ENCODE results near the gene LRRFIP1.
A peak's percentile ranks its signal among the peaks of the same experiment; 100 is the strongest.
"Not testable (repeated sequence)": the region's sequence is repeated elsewhere in the genome, so short reads cannot be mapped to it uniquely, and the experiment has no call there.

LRRFIP1 gene

GRCh38 chr2:237680702-237681478 is 53.5 kb downstream of the LRRFIP1 start:
- DNase-seq (ENCODE audit: low read depth, low spot score): no peak
- H3K27ac ChIP-seq: no peak overlapping the region

- DNase-seq (ENCODE audit: low read depth, low spot score): no peak
- H3K27ac ChIP-seq: no peak overlapping the region
Measured at GRCh38 chr2:237682151-237682550, 54.8 kb downstream of the LRRFIP1 start.

GRCh38 chr2:237682856-237683670 is 55.7 kb downstream of the LRRFIP1 start:
- H3K27ac ChIP-seq: no peak overlapping the region
- DNase-seq (ENCODE audit: low read depth, low spot score): no peak

GRCh38 chr2:237685408-237685807 is 58.0 kb downstream of the LRRFIP1 start:
- no peak for DNase-seq (ENCODE audit: low read depth, low spot score)
- H3K27ac ChIP-seq: no peak overlapping the region

GRCh38 chr2:237686659-237687136 is 59.3 kb downstream of the LRRFIP1 start:
- no peak for DNase-seq (ENCODE audit: low read depth, low spot score)
- H3K27ac ChIP-seq: peak overlapping the region; percentile 64

GRCh38 chr2:237688081-237688480 is 60.7 kb downstream of the LRRFIP1 start:
- peak overlapping the region; percentile 64 for H3K27ac ChIP-seq
- DNase-seq (ENCODE audit: low read depth, low spot score): no peak

- DNase-seq (ENCODE audit: low read depth, low spot score): not testable (repeated sequence)
Measured at GRCh38 chr2:237688541-237688940, 61.2 kb downstream of the LRRFIP1 start.

GRCh38 chr2:237689336-237690131 is 62.1 kb downstream of the LRRFIP1 start:
- H3K27ac ChIP-seq: peak overlapping the region; percentile 11
- DNase-seq (ENCODE audit: low read depth, low spot score): no peak

More at GRCh38 chr2:237688541-237688940, 61.2 kb downstream of the LRRFIP1 start:
- H3K27ac ChIP-seq: peak overlapping the region; percentile 64

GRCh38 chr2:237691029-237691907 is 63.9 kb downstream of the LRRFIP1 start:
- H3K27ac ChIP-seq: no peak overlapping the region
- no peak for DNase-seq (ENCODE audit: low read depth, low spot score)

GRCh38 chr2:237691908-237692600 is 64.7 kb downstream of the LRRFIP1 start:
- peak overlapping the region; percentile 99 for H3K27ac ChIP-seq
- DNase-seq (ENCODE audit: low read depth, low spot score): peak; percentile 55

GRCh38 chr2:237692601-237693290 is 65.4 kb downstream of the LRRFIP1 start:
- H3K27ac ChIP-seq: peak overlapping the region; percentile 99

GRCh38 chr2:237693291-237693994 is 66.1 kb downstream of the LRRFIP1 start:
- peak overlapping the region; percentile 99 for H3K27ac ChIP-seq
- peak; percentile 78 for DNase-seq (ENCODE audit: low read depth, low spot score)

More at GRCh38 chr2:237692601-237693290, 65.4 kb downstream of the LRRFIP1 start:
- no peak for DNase-seq (ENCODE audit: low read depth, low spot score)

- peak overlapping the region; percentile 99 for H3K27ac ChIP-seq
- DNase-seq (ENCODE audit: low read depth, low spot score): no peak
Measured at GRCh38 chr2:237694415-237695194, 67.2 kb downstream of the LRRFIP1 start.

GRCh38 chr2:237695201-237695780 is 67.9 kb downstream of the LRRFIP1 start:
- H3K27ac ChIP-seq: peak overlapping the region; percentile 99
- peak; percentile 64 for DNase-seq (ENCODE audit: low read depth, low spot score)

GRCh38 chr2:237696461-237696860 is 69.1 kb downstream of the LRRFIP1 start:
- DNase-seq (ENCODE audit: low read depth, low spot score): no peak
- peak overlapping the region; percentile 99 for H3K27ac ChIP-seq

- no peak for DNase-seq (ENCODE audit: low read depth, low spot score)
- H3K27ac ChIP-seq: no peak overlapping the region
Measured at GRCh38 chr2:237697586-237698357, 70.4 kb downstream of the LRRFIP1 start.

Data from epithelial cell of prostate (primary cell).